Peyer's patch (tissue), 4 donors: ENCODE data around the gene PTPRJ. TPM values are rescaled to one million over a fixed set of nuclear protein-coding genes. Genes with fewer than 3 reads are reported as not detected.

Experiments used
- DNase-seq, 3 donors: peaks; one replicate each; pipeline ENCODE4 v3.0.0-alpha.2; 2017 to 2019
- H3K27ac ChIP-seq, 4 donors: fragments of 200-600 bp; sonication (generic); one replicate each; pipeline ENCODE4 v1.5.1; 2016 to 2019
- H3K27me3 ChIP-seq, 2 donors: fragments of 200-600 bp; sonication (generic); one replicate each; pipeline ENCODE4 v1.5.1; 2019
- H3K36me3 ChIP-seq, 3 donors: fragments of 200-600 bp; sonication (generic); one replicate each; pipeline ENCODE4 v1.5.1; 2016 to 2019
- H3K4me1 ChIP-seq, 4 donors: fragments of 200-600 bp; sonication (generic); one replicate each; pipeline ENCODE4 v1.5.1; 2016 to 2019
- H3K4me3 ChIP-seq, 4 donors: fragments of 200-600 bp; sonication (generic); 1 replicate in 3 of 4; 2 replicates in 1 of 4; pipeline ENCODE4 v1.5.1; 2016 to 2019; ENCODE audit warnings: mild to moderate bottlenecking in 1 of 4
- H3K9me3 ChIP-seq, 4 donors: fragments of 200-600 bp; sonication (generic); one replicate each; pipeline ENCODE4 v1.5.1; 2016 to 2019; ENCODE audit warnings: mild to moderate bottlenecking in 1 of 4
- CTCF ChIP-seq, 6 experiments: fragments of 450-650 bp in 4 of 6; fragments of 200-600 bp in 2 of 6; sonication (generic) in 1 of 6; IDR thresholded peaks; one replicate each; pipeline ENCODE4 v1.5.1; 2017 to 2019; ENCODE audit warnings: antibody characterized with exemption in 6 of 6, mild to moderate bottlenecking in 3 of 6, moderate library complexity in 1 of 6
- POLR2A ChIP-seq, 2 donors: fragments of 450-650 bp; IDR thresholded peaks; one replicate each; pipeline ENCODE4 v1.5.1; 2017; ENCODE audit warnings: antibody characterized with exemption in 2 of 2, mild to moderate bottlenecking in 2 of 2, moderate library complexity in 2 of 2
- small RNA-seq, 2 donors: library from RNA; depleted of rRNA; stranded (forward); fragments of <200 nt; gene quantifications; one replicate each; pipeline ENCODE3, GENCODE V24; 2016
- total RNA-seq, 4 donors: library from RNA; depleted of rRNA; stranded (reverse); fragments of >200 nt; gene quantifications; one replicate each; pipeline ENCODE4 v1.1.0, GENCODE V29; 2016

PTPRJ gene
- total RNA-seq, 4 donors from 2014 or later = 28.1 to 50.1 (median 37.5) TPM

- no peak for DNase-seq
- H3K27me3 ChIP-seq = no peaks in the 10 kb centered on the region
- H3K4me3 ChIP-seq = no peak within 1 kb of the TSS
- H3K4me1 ChIP-seq = no peaks in the 10 kb centered on the region
- no peak for TF ChIP-seq POLR2A (IDR thresholded peaks at IDR 0.05)
- TF ChIP-seq CTCF (IDR thresholded peaks at IDR 0.05) = no peak
- H3K36me3 ChIP-seq = no peaks in the 10 kb centered on the region
- H3K9me3 ChIP-seq = no peaks in the 10 kb centered on the region
- no peak within 1 kb of the TSS for H3K27ac ChIP-seq
Measured at GRCh38 chr11:48216510-48216909, 236.2 kb downstream of the PTPRJ start, which contains the start of gene OR4B1. TSS of gene OR4B1 (plus strand) at chr11:48216810. CDS start at chr11:48216810, 0 bp downstream.

Small RNAs within 50 kb of the gene (small RNA-seq; reads per million reads assigned to genes)
- 0 reads per million in 2 donors for gene MIR3161

Other genes with a start within 250 kb of the PTPRJ start
- gene FNBP4, start 213.2 kb upstream of the PTPRJ start, total RNA-seq = 100 to 1,000 TPM; 130 to 691 (median 255) TPM
- gene NUP160, start 132.2 kb upstream of the PTPRJ start, total RNA-seq = 10 to 100 TPM; 17.3 to 45.4 (median 22.7) TPM
- gene OR4B1, start 236.3 kb downstream of the PTPRJ start, total RNA-seq = not detected